Measurements from ENCODE around the gene KNSTRN.

KNSTRN gene

GRCh38 chr15:40340038-40340739 is 42.3 kb upstream of the KNSTRN start:
- no peak for DNase-seq (ENCODE audit: extremely low read depth, insufficient read length)
- Histone ChIP-seq H3K36me3 (ENCODE audit: control insufficient read depth, insufficient read depth, low read length) (no peaks in the 10 kb centered on the region), H3K4me3 (replicated peaks; ENCODE audit: low read depth, low read length) (no peak overlapping the region), H3K27me3 (replicated peaks; ENCODE audit: control insufficient read depth, insufficient read depth, low read length) (no peaks in the 10 kb centered on the region)
- TF ChIP-seq CTCF (IDR thresholded peaks at IDR 0.05; ENCODE audit: insufficient read depth, low read length, poor library complexity, severe bottlenecking) = no peak

- Histone ChIP-seq H3K4me3 (replicated peaks; ENCODE audit: low read depth, low read length) (no peak within 1 kb of the TSS), H3K27me3 (replicated peaks; ENCODE audit: control insufficient read depth, insufficient read depth, low read length) (no peaks in the 10 kb centered on the region), H3K36me3 (ENCODE audit: control insufficient read depth, insufficient read depth, low read length) (no peaks in the 10 kb centered on the region)
- TF ChIP-seq CTCF (IDR thresholded peaks at IDR 0.05; ENCODE audit: insufficient read depth, low read length, poor library complexity, severe bottlenecking) = no peak
- no peak for DNase-seq (ENCODE audit: extremely low read depth, insufficient read length)
Measured at GRCh38 chr15:40340740-40341400, 41.7 kb upstream of the KNSTRN start, which contains the start of gene CCDC9B. Gene CCDC9B (minus strand): TSS chr15:40340939. CDS start chr15:40340819, 120 bp downstream.

GRCh38 chr15:40342416-40343320 is 39.9 kb upstream of the KNSTRN start:
- no peak for DNase-seq (ENCODE audit: extremely low read depth, insufficient read length)
- Histone ChIP-seq H3K4me3 (replicated peaks; ENCODE audit: low read depth, low read length) (no peak overlapping the region), H3K36me3 (ENCODE audit: control insufficient read depth, insufficient read depth, low read length) (no peaks in the 10 kb centered on the region), H3K27me3 (replicated peaks; ENCODE audit: control insufficient read depth, insufficient read depth, low read length) (no peaks in the 10 kb centered on the region)
- TF ChIP-seq CTCF (IDR thresholded peaks at IDR 0.05; ENCODE audit: insufficient read depth, low read length, poor library complexity, severe bottlenecking) = no peak

GRCh38 chr15:40343512-40343911 is 39.0 kb upstream of the KNSTRN start:
- TF ChIP-seq CTCF (IDR thresholded peaks at IDR 0.05; ENCODE audit: insufficient read depth, low read length, poor library complexity, severe bottlenecking) = no peak
- Histone ChIP-seq H3K27me3 (replicated peaks; ENCODE audit: control insufficient read depth, insufficient read depth, low read length) (no peaks in the 10 kb centered on the region), H3K4me3 (replicated peaks; ENCODE audit: low read depth, low read length) (no peak overlapping the region), H3K36me3 (ENCODE audit: control insufficient read depth, insufficient read depth, low read length) (no peaks in the 10 kb centered on the region)
- DNase-seq (ENCODE audit: extremely low read depth, insufficient read length) = no peak

- no peak for DNase-seq (ENCODE audit: extremely low read depth, insufficient read length)
- TF ChIP-seq CTCF (IDR thresholded peaks at IDR 0.05; ENCODE audit: insufficient read depth, low read length, poor library complexity, severe bottlenecking) = no peak
- no peak overlapping the region for H3K4me3 ChIP-seq (replicated peaks; ENCODE audit: low read depth, low read length)
Measured at GRCh38 chr15:40344217-40344616, 38.3 kb upstream of the KNSTRN start.

More at GRCh38 chr15:40344217-40344616, 38.3 kb upstream of the KNSTRN start:
- Histone ChIP-seq H3K27me3 (replicated peaks; ENCODE audit: control insufficient read depth, insufficient read depth, low read length) (no peaks in the 10 kb centered on the region), H3K36me3 (ENCODE audit: control insufficient read depth, insufficient read depth, low read length) (no peaks in the 10 kb centered on the region)

Data from GM06990 (cell line).